Activated effector memory CD4-positive, alpha-beta T cell treated with anti-CD3 and anti-CD28 coated beads, Interleukin-2, amount 50 U/mL, for 16 hours (primary cell): ENCODE measurements around the gene GTF2IRD1.
"Not testable (repeated sequence)": the region's sequence is repeated elsewhere in the genome, so short reads cannot be mapped to it uniquely, and the experiment has no call there.

ENCODE experiments used
- DNase-seq: peaks from one replicate; pipeline ENCODE4 v3.0.0-alpha.2; 2020

GTF2IRD1 gene

GRCh38 chr7:74430409-74430808 lies 23.3 kb upstream of the GTF2IRD1 start:
- not testable (repeated sequence) for DNase-seq

- no peak for DNase-seq
Observed at GRCh38 chr7:74430961-74431466, 22.7 kb upstream of the GTF2IRD1 start.

GRCh38 chr7:74437291-74437571 lies 16.5 kb upstream of the GTF2IRD1 start:
- not testable (repeated sequence) for DNase-seq

- DNase-seq = no peak
Observed at GRCh38 chr7:74438327-74438726, 15.4 kb upstream of the GTF2IRD1 start.

- no peak for DNase-seq
Observed at GRCh38 chr7:74439541-74439940, 14.2 kb upstream of the GTF2IRD1 start.

- DNase-seq = not testable (repeated sequence)
Observed at GRCh38 chr7:74440143-74440542, 13.6 kb upstream of the GTF2IRD1 start.

GRCh38 chr7:74441801-74442200 lies 11.9 kb upstream of the GTF2IRD1 start:
- no peak for DNase-seq

- no peak for DNase-seq
Observed at GRCh38 chr7:74443543-74444247, 10.0 kb upstream of the GTF2IRD1 start.

- no peak for DNase-seq
Observed at GRCh38 chr7:74449144-74449543, 4.6 kb upstream of the GTF2IRD1 start.

- DNase-seq = peak; percentile 82
Observed at GRCh38 chr7:74449809-74450397, 3.8 kb upstream of the GTF2IRD1 start.

- no peak for DNase-seq
Observed at GRCh38 chr7:74452748-74453321, 871 bp upstream of the GTF2IRD1 start.

- DNase-seq = peak; percentile 71
Observed at GRCh38 chr7:74454021-74454924, 567 bp downstream of the GTF2IRD1 start.

- DNase-seq = no peak
Observed at GRCh38 chr7:74454925-74455288, 1.2 kb downstream of the GTF2IRD1 start.

GRCh38 chr7:74455291-74455804 lies 1.6 kb downstream of the GTF2IRD1 start:
- no peak for DNase-seq

- DNase-seq = no peak
Observed at GRCh38 chr7:74455928-74456327, 2.2 kb downstream of the GTF2IRD1 start.

- no peak for DNase-seq
Observed at GRCh38 chr7:74457007-74457406, 3.3 kb downstream of the GTF2IRD1 start.

- no peak for DNase-seq
Observed at GRCh38 chr7:74461970-74462706, 8.4 kb downstream of the GTF2IRD1 start.

- no peak for DNase-seq
Observed at GRCh38 chr7:74462707-74463100, 9.0 kb downstream of the GTF2IRD1 start.

GRCh38 chr7:74464931-74465886 lies 11.5 kb downstream of the GTF2IRD1 start:
- DNase-seq = no peak

GRCh38 chr7:74466196-74466813 lies 12.6 kb downstream of the GTF2IRD1 start:
- DNase-seq = no peak

GRCh38 chr7:74467876-74468275 lies 14.2 kb downstream of the GTF2IRD1 start:
- no peak for DNase-seq
